Umbilical cord (tissue), 2 donors: Measurements from ENCODE around the gene SH3D21. TPM values are rescaled to one million over a fixed set of nuclear protein-coding genes. Genes with fewer than 3 reads are reported as not detected.

Experiments
- DNase-seq: peaks from one replicate; pipeline ENCODE4 v3.0.0-alpha.2; 2015; ENCODE audit warnings: low spot score
- total RNA-seq: library from RNA; depleted of rRNA; stranded (reverse); fragments of >200 nt; gene quantifications from one replicate; pipeline ENCODE4 v1.2.3, GENCODE V29; 2014; ENCODE audit warnings: low replicate concordance; ENCODE audit not compliant: insufficient read depth

The SH3D21 gene
- total RNA-seq, 1 donor from 2014 or later: 11.3 TPM

GRCh38 chr1:36358514-36359084 is 52.4 kb downstream of the SH3D21 start:
- no peak for DNase-seq

- DNase-seq: no peak
These were observed 53.2 kb downstream of the SH3D21 start for GRCh38 chr1:36359383-36359782.

- DNase-seq: no peak
These were observed 53.9 kb downstream of the SH3D21 start for GRCh38 chr1:36359911-36360550.

GRCh38 chr1:36365381-36365780 is 59.2 kb downstream of the SH3D21 start:
- peak; percentile 89 for DNase-seq

- DNase-seq: peak; percentile 73
These were observed 60.0 kb downstream of the SH3D21 start for GRCh38 chr1:36366091-36366661.

GRCh38 chr1:36367066-36367465 is 60.9 kb downstream of the SH3D21 start:
- DNase-seq: no peak

- DNase-seq: no peak
These were observed 61.6 kb downstream of the SH3D21 start for GRCh38 chr1:36367798-36368197.

GRCh38 chr1:36369061-36369861 is 63.1 kb downstream of the SH3D21 start:
- peak; percentile 69 for DNase-seq

Other genes with a start within 250 kb of the SH3D21 start
- gene TEKT2, start 222.3 kb upstream of the SH3D21 start, total RNA-seq: not detected
- 37.8 TPM for gene ADPRS, start 217.5 kb upstream of the SH3D21 start, total RNA-seq
- 110 TPM for gene COL8A2, start 181.1 kb upstream of the SH3D21 start, total RNA-seq
- gene TRAPPC3, start 156.9 kb upstream of the SH3D21 start, total RNA-seq: 38.5 TPM
- gene MAP7D1, start 150.2 kb upstream of the SH3D21 start, total RNA-seq: 64.0 TPM
- gene THRAP3, start 81.9 kb upstream of the SH3D21 start, total RNA-seq: 53.4 TPM
- gene EVA1B, start 17.3 kb downstream of the SH3D21 start, total RNA-seq: 67.7 TPM
- 12.0 TPM for gene STK40, start 79.6 kb downstream of the SH3D21 start, total RNA-seq
- gene LSM10, start 91.5 kb downstream of the SH3D21 start, total RNA-seq: 10.4 TPM
- gene OSCP1, start 144.1 kb downstream of the SH3D21 start, total RNA-seq: 5.5 TPM
- gene MRPS15, start 158.0 kb downstream of the SH3D21 start, total RNA-seq: 31.5 TPM
- 10.1 TPM for gene CSF3R, start 176.5 kb downstream of the SH3D21 start, total RNA-seq